Medulla oblongata (tissue), 1 donor: ENCODE measurements around the gene BICC1.
"Not testable (repeated sequence)": the region's sequence is repeated elsewhere in the genome, so short reads cannot be mapped to it uniquely, and the experiment has no call there.

Experiments
- DNase-seq: peaks from one replicate; pipeline ENCODE4 v3.0.0-alpha.2; 2015; ENCODE audit errors: extremely low spot score

Gene BICC1

GRCh38 chr10:58826694-58827093, 314.0 kb downstream of the BICC1 start:
- DNase-seq = no peak

GRCh38 chr10:58827381-58827780, 314.7 kb downstream of the BICC1 start:
- DNase-seq = no peak

- DNase-seq = no peak
These were observed 317.2 kb downstream of the BICC1 start for GRCh38 chr10:58829839-58830238.

GRCh38 chr10:58830697-58831096, 318.0 kb downstream of the BICC1 start:
- no peak for DNase-seq

- DNase-seq = peak; percentile 10
These were observed 321.3 kb downstream of the BICC1 start for GRCh38 chr10:58833771-58834561.

- DNase-seq = no peak
These were observed 323.6 kb downstream of the BICC1 start for GRCh38 chr10:58836176-58836700.

- DNase-seq = no peak
These were observed 324.4 kb downstream of the BICC1 start for GRCh38 chr10:58836991-58837575.

GRCh38 chr10:58837826-58838225, 325.2 kb downstream of the BICC1 start:
- DNase-seq = no peak

GRCh38 chr10:58838561-58839208, 326.0 kb downstream of the BICC1 start:
- no peak for DNase-seq

GRCh38 chr10:58839771-58840170, 327.1 kb downstream of the BICC1 start:
- DNase-seq = no peak

- no peak for DNase-seq
These were observed 328.3 kb downstream of the BICC1 start for GRCh38 chr10:58840840-58841435.

GRCh38 chr10:58842860-58843376, 330.2 kb downstream of the BICC1 start:
- no peak for DNase-seq

GRCh38 chr10:58843760-58844159, 331.1 kb downstream of the BICC1 start:
- DNase-seq = no peak

GRCh38 chr10:58844680-58845079, 332.0 kb downstream of the BICC1 start:
- no peak for DNase-seq

- DNase-seq = no peak
These were observed 334.2 kb downstream of the BICC1 start for GRCh38 chr10:58846856-58847255.

GRCh38 chr10:58851606-58852005, 338.9 kb downstream of the BICC1 start:
- no peak for DNase-seq

GRCh38 chr10:58853668-58854067, 341.0 kb downstream of the BICC1 start:
- DNase-seq = no peak

- DNase-seq = no peak
These were observed 342.1 kb downstream of the BICC1 start for GRCh38 chr10:58854811-58855210.

- DNase-seq = no peak
These were observed 344.0 kb downstream of the BICC1 start for GRCh38 chr10:58856508-58857240.

GRCh38 chr10:58857251-58857805, 344.7 kb downstream of the BICC1 start:
- DNase-seq = no peak

GRCh38 chr10:58858123-58858522, 345.5 kb downstream of the BICC1 start:
- not testable (repeated sequence) for DNase-seq
